Kidney epithelial cell (primary cell): Measurements from ENCODE around the gene PTTG2. TPM values are rescaled to one million over a fixed set of nuclear protein-coding genes. Genes with fewer than 3 reads are reported as not detected.

ENCODE experiments used
- DNase-seq: peaks from one replicate; pipeline ENCODE4 v3.0.0-alpha.2; 2010; ENCODE audit warnings: low read depth
- H3K27me3 ChIP-seq: 2 replicates; pipeline ENCODE4 v1.6.0; 2011; ENCODE audit warnings: low read length; ENCODE audit not compliant: control insufficient read depth, insufficient read depth
- H3K36me3 ChIP-seq: 2 replicates; pipeline ENCODE4 v1.5.1; 2011; ENCODE audit warnings: low read length; ENCODE audit not compliant: control insufficient read depth, insufficient read depth
- H3K4me3 ChIP-seq: 2 replicates; pipeline ENCODE4 v1.5.1; 2011; ENCODE audit warnings: low read depth, mild to moderate bottlenecking, control low read depth, low read length
- total RNA-seq: library from RNA; depleted of rRNA; stranded (reverse); fragments of >200 nt; gene quantifications from 2 replicates; pipeline ENCODE4 v1.2.3, GENCODE V29; 2015
- TF ChIP-seq, protein P1 (sequence below): IDR thresholded peaks from 2 replicates; pipeline ENCODE4 v1.5.1; 2011; ENCODE audit warnings: mild to moderate bottlenecking, moderate library complexity, low read length, control low read depth, inconsistent platforms; ENCODE audit not compliant: insufficient read depth, poor library complexity, severe bottlenecking

PTTG2 gene
- total RNA-seq, 1 donor from 2014 or later, result not detected

DNA sequence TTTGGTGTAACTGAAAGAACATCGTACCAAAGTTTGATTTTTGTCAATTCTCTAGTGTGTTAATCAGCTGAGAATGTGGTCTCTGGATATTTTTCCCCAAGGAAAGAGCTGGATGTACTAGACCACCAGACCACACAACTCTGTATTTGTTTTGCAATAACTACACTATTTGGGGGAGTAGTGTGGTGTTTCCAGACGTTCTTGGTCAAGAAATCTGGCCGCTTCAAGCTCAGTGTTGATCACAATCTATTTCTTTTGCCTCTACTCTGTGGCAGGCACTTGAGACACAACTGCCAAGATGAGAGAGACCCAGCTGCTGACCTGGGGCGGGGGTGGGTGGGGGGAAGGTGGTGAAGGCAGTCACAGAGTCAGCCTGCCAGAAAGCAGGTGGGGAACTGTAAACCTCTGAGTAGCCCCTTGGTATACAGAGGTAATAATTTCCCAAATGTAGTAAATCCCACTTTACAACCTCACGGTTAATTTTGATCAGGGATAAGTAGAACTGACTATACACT is 30.6 kb downstream of the PTTG2 start:
- no peak for DNase-seq
- TF ChIP-seq, protein P1, sequence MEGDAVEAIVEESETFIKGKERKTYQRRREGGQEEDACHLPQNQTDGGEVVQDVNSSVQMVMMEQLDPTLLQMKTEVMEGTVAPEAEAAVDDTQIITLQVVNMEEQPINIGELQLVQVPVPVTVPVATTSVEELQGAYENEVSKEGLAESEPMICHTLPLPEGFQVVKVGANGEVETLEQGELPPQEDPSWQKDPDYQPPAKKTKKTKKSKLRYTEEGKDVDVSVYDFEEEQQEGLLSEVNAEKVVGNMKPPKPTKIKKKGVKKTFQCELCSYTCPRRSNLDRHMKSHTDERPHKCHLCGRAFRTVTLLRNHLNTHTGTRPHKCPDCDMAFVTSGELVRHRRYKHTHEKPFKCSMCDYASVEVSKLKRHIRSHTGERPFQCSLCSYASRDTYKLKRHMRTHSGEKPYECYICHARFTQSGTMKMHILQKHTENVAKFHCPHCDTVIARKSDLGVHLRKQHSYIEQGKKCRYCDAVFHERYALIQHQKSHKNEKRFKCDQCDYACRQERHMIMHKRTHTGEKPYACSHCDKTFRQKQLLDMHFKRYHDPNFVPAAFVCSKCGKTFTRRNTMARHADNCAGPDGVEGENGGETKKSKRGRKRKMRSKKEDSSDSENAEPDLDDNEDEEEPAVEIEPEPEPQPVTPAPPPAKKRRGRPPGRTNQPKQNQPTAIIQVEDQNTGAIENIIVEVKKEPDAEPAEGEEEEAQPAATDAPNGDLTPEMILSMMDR, result no peak
- Histone ChIP-seq H3K36me3 (no peaks in the 10 kb centered on the region), H3K27me3 (no peaks in the 10 kb centered on the region), H3K4me3 (no peak overlapping the region)

DNA sequence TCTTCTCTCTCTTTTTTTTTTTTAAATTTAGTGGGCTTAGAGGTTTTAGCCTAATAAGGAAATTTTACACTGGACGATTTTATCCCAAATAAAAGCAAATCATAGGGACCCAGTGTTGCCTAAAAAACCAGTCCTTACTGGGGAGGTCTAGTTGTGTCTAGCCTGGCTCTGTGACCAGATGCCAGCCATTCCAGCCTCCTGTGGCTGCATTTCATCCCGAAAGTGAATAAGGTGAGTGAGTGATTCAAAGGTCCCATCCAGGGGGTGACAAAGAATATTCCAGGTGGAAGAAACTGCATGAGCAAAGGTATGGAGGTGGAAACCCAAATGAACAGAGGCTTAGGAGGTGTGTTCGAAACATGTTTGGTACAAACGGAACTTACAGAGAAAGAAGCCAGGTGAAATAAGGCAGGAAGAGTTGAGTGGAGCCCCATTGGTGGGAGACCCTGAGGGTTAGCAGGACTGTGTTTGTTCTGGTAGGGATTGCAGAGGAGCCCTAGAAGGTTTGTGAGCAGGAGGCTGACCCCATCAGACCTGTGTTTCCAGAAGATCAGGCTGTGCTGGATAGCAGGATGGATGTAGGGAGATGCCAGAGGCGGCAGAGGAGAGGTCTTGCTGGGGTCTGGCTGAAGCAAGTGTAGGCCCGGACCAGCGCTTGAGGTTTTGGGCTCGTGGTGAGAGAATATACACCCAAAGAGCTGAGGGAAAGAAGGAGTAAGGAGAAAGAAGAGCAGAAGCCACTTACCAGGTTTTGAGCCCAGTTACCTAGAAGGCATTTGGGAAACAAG is 31.6 kb downstream of the PTTG2 start:
- no peak for DNase-seq
- no peaks in the 10 kb centered on the region for H3K27me3 ChIP-seq
- no peaks in the 10 kb centered on the region for H3K36me3 ChIP-seq
- TF ChIP-seq, protein P1, result no peak
- H3K4me3 ChIP-seq, result no peak overlapping the region

DNA sequence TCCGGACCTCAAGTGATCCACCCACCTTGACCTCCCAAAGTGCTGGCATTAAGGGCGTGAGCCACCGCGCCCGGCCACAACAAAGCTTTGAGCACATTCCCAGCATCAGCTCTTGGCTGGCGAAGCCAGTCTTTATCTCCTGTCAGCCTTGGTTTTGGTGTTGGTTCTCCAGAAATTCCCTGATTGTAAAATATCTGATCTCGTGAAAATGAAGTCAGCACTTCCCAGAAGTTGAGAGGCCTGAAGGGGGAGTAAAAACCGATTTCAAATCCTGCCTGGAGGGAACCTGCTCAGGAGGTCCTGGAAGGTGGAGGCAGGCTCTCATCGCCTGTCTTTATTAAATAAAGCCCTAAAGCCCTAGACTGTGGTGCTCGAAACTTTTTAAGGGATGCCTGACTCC is 33.6 kb downstream of the PTTG2 start:
- H3K4me3 ChIP-seq, result no peak overlapping the region
- TF ChIP-seq, protein P1, result no peak
- H3K36me3 ChIP-seq, result no peaks in the 10 kb centered on the region
- no peak for DNase-seq
- no peaks in the 10 kb centered on the region for H3K27me3 ChIP-seq

DNA sequence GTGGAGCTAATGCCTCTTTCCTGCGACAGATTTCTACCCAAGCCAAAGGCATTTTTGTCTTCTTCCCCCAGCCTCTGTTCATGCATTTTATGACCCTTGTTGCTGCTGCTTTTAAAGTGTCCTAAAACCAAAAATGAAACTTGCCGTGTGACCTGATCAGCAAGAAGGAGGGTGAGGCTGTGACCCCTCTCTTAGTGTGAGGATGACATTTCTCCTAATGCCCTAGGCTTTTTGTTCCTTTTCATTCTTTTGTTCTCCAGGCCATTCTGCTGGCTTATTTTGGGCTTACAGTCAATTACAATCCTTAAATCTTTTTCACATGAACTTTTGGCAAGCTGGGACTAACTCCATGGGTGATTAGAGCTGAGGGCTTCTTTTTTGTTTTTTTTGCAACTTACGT is 34.4 kb downstream of the PTTG2 start:
- H3K27me3 ChIP-seq, result no peaks in the 10 kb centered on the region
- H3K36me3 ChIP-seq, result no peaks in the 10 kb centered on the region
- TF ChIP-seq, protein P1, result no peak
- no peak overlapping the region for H3K4me3 ChIP-seq
- no peak for DNase-seq

DNA sequence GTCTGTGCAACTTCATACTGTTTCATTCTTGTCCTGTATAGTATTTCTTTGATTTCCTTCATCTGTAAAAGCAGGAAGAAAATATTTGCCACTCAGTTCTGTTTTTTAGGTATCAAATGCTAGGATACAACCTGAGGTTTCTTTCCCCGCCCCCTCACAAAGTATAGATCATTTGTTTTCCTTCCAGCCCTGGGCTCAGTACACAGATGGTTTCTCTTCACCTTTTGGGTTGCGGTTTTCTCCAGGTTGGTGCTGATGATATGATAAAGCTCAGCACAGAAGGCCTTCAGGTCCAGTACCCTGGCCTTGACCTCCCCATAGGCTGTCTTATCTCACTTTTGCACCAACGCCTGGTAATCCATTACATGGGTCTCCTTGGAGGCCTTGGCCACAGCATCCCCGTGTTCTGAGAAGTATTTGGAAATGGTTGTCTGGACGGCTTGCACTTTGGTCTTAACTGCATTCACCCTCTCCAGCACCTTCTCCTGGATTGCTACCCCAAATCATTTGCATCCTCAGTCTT is 35.2 kb downstream of the PTTG2 start:
- TF ChIP-seq, protein P1, result no peak
- no peaks in the 10 kb centered on the region for H3K36me3 ChIP-seq
- no peak overlapping the region for H3K4me3 ChIP-seq
- DNase-seq, result no peak
- no peaks in the 10 kb centered on the region for H3K27me3 ChIP-seq
